GM12878 (cell line): ENCODE results near the gene FOXP4. TPM values are rescaled to one million over a fixed set of nuclear protein-coding genes. Genes with fewer than 3 reads are reported as not detected.

Experiments used
- CEBPB ChIP-seq, 2 experiments: fragments of 150-350 bp in 1 of 2; IDR thresholded peaks; 2 replicates each; pipeline ENCODE4 v1.6.1; 2012 to 2014; ENCODE audit warnings: low read depth in 2 of 2, low read length in 2 of 2, borderline replicate concordance in 1 of 2, inconsistent platforms in 1 of 2
- CHD1 ChIP-seq: IDR thresholded peaks from 2 replicates; pipeline ENCODE4 v1.6.1; 2012; ENCODE audit warnings: low read depth, low read length, improper control_type of control experiment
- IKZF1 ChIP-seq: fragments of 450-650 bp; conservative IDR thresholded peaks from 2 replicates; pipeline ENCODE4 v1.6.1; 2017; ENCODE audit warnings: antibody characterized with exemption, mild to moderate bottlenecking
- SREBF1 ChIP-seq: IDR thresholded peaks from 2 replicates; pipeline ENCODE4 v1.6.1; 2012; ENCODE audit warnings: mild to moderate bottlenecking, low read length
- USF2 ChIP-seq: IDR thresholded peaks from 2 replicates; pipeline ENCODE4 v1.6.1; 2011; ENCODE audit warnings: low read depth, low read length, improper control_type of control experiment, borderline replicate concordance
- YY1 ChIP-seq: IDR thresholded peaks from 2 replicates; pipeline ENCODE4 v1.6.1; 2011; ENCODE audit warnings: low read depth, mild to moderate bottlenecking, low read length
- ZBTB40 ChIP-seq: fragments of 450-650 bp; IDR thresholded peaks from 2 replicates; pipeline ENCODE4 v1.6.1; 2016; ENCODE audit warnings: mild to moderate bottlenecking, moderate library complexity, borderline replicate concordance
- ZNF207 ChIP-seq: fragments of 450-650 bp; IDR thresholded peaks from 2 replicates; pipeline ENCODE4 v1.6.1; 2014; ENCODE audit warnings: antibody characterized with exemption, mild to moderate bottlenecking, borderline replicate concordance
- ZNF592 ChIP-seq: fragments of 450-650 bp; IDR thresholded peaks from 2 replicates; pipeline ENCODE4 v1.6.1; 2017; ENCODE audit warnings: mild to moderate bottlenecking, moderate library complexity
- polyA plus RNA-seq, 11 experiments: library from polyadenylated mRNA; depleted of rRNA in 4 of 11; unstranded in 6 of 11; stranded (reverse) in 5 of 11; fragments of >200 nt; fragmentation: Nextera tagmentation in 4 of 11; fragmentation: Illumina TruSeq in 1 of 11; extraction: Ambion mirVana in 4 of 11; extraction: Trizol in 1 of 11; gene quantifications; 1 replicate in 1 of 11; 2 replicates in 10 of 11; pipeline versions ENCODE4 v1.2.1 to v1.2.3, GENCODE V29; 2011 to 2016; ENCODE audit warnings: inconsistent platforms in 2 of 11, missing spikeins in 2 of 11, low read depth in 1 of 11
- total RNA-seq, 4 experiments: library from RNA; depleted of rRNA in 3 of 4; stranded (reverse); fragments of >200 nt in 3 of 4; fragmentation: Illumina TruSeq in 1 of 4; extraction: Trizol in 1 of 4; gene quantifications; 2 replicates each; pipeline versions ENCODE4 v1.2.1 to v1.2.3, GENCODE V29; 2013 to 2021

FOXP4 gene
- total and polyA plus RNA-seq, 10 of the 15 experiments (the other 5 are each of a cell fraction or from before 2014, with no cell fraction given), result 0.31 to 46.1 (median 2.3) TPM

DNA sequence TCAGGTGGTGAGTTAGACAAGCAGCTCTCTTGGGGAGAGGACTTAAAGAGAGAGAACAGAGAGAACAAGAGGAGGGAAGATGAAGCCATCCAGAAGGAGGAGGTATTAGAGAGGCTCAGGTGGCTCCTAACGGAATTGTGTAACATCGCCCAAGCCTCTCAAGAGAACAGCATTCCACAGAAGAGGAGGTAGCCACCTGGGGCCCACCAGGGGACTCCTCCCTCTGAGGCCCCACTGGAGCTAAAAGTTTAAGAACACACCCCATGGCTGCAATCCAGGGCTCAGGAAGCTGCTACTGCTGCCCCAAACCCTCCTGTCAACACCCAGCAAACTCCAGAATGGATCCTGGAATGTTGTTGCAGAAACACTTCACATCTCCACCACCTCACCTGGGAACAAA, 68.5 kb downstream of the FOXP4 start (continued):
- TF ChIP-seq ZNF592 (no peak), CHD1 (no peak), IKZF1 (no peak), CEBPB (IDR thresholded peaks at IDR 0.05; ENCODE audit: borderline replicate concordance in 1 of 2, low read depth in 2 of 2, low read length in 2 of 2) (no peak), ZBTB40 (no peak), ZNF207 (no peak), SREBF1 (no peak), USF2 (no peak), YY1 (no peak)
